Prostate gland (tissue), 2 donors: ENCODE data around the gene AKT3.

Experiments
- CTCF ChIP-seq, 4 experiments: fragments of 200-600 bp in 2 of 4; fragments of 450-650 bp in 2 of 4; sonication (generic) in 2 of 4; IDR thresholded peaks; 1 replicate in 3 of 4; 2 replicates in 1 of 4; pipeline ENCODE4 v1.5.1; 2016 to 2019; ENCODE audit warnings: antibody characterized with exemption in 4 of 4, mild to moderate bottlenecking in 2 of 4, moderate library complexity in 2 of 4
- POLR2A ChIP-seq: fragments of 450-650 bp; IDR thresholded peaks from one replicate; pipeline ENCODE4 v1.6.1; 2016; ENCODE audit warnings: antibody characterized with exemption, mild to moderate bottlenecking
- POLR2AphosphoS5 ChIP-seq: sonication (generic); formaldehyde crosslinking; IDR thresholded peaks from one replicate; pipeline ENCODE4 v1.6.1; 2017; ENCODE audit warnings: antibody characterized with exemption

GRCh38 chr1:243849421-243850201 lies 432 bp downstream of the AKT3 start:
- TF ChIP-seq CTCF (IDR thresholded peaks at IDR 0.05) (no peak), POLR2A (no peak), POLR2AphosphoS5 (no peak)
